H1 (cell line): ENCODE results near the gene FCN3. TPM values are rescaled to one million over a fixed set of nuclear protein-coding genes. Genes with fewer than 3 reads are reported as not detected.

Experiments
- CHD7 ChIP-seq: fragments of 300-600 bp; sonication (generic); IDR thresholded peaks from 2 replicates; pipeline ENCODE4 v1.7.1; 2012; ENCODE audit warnings: low read length, moderate library complexity, mild to moderate bottlenecking, inconsistent platforms; ENCODE audit not compliant: insufficient replicate concordance
- SRF ChIP-seq: IDR thresholded peaks from 2 replicates; pipeline ENCODE4 v1.6.1; 2011; ENCODE audit warnings: mild to moderate bottlenecking, low read depth, low read length, moderate library complexity
- polyA plus RNA-seq, 7 experiments: library from polyadenylated mRNA; depleted of rRNA in 3 of 7; stranded (reverse) in 5 of 7; unstranded in 2 of 7; fragments of >200 nt in 5 of 7; fragments of 200-250 nt in 2 of 7; gene quantifications; 1 replicate in 5 of 7; 2 replicates in 1 of 7; 4 replicates in 1 of 7; pipeline versions ENCODE4 v1.2.1 to v1.2.3, GENCODE V29; 2011 to 2013; ENCODE audit warnings: missing spikeins in 2 of 7, mixed read lengths in 2 of 7
- total RNA-seq: library from RNA; stranded (reverse); fragmentation: NEBNext Ultra II Directional; extraction: Animal tissue kit (Norgen Biotek cat#: 25700); gene quantifications from 2 replicates; pipeline ENCODE4 v1.2.1, GENCODE V29; 2021

The FCN3 gene
- total and polyA plus RNA-seq, 2 of the 8 experiments (the other 6 are each of a cell fraction or from before 2014, with no cell fraction given), result 0.30 to 0.57 TPM

GRCh38 chr1:27358928-27359313 is 15.7 kb downstream of the FCN3 start (continued):
- TF ChIP-seq CHD7 (no peak), SRF (no peak)
- TF ChIP-seq, all 59 proteins: peak for 0
